Naive thymus-derived CD4-positive, alpha-beta T cell (primary cell): ENCODE measurements around the gene EREG. TPM values are rescaled to one million over a fixed set of nuclear protein-coding genes. Genes with fewer than 3 reads are reported as not detected.
"Not testable (repeated sequence)": the region's sequence is repeated elsewhere in the genome, so short reads cannot be mapped to it uniquely, and the experiment has no call there.

Experiments used
- ATAC-seq: fragments of 150-1000 bp; cut with Tn5 transposase; 2 replicates; pipeline ENCODE4 v1.10.0; 2021; ENCODE audit warnings: mild to moderate bottlenecking, moderate library complexity
- CTCF ChIA-PET: fragments of 350-600 bp; sonication (Branson Sonifier 250); formaldehyde crosslinking; loops from one replicate; lab custom pipeline; 2021; ENCODE audit warnings: antibody characterized with exemption; lab: Charles Lee
- POLR2A ChIA-PET: fragments of 350-600 bp; sonication (Branson Sonifier 250); formaldehyde crosslinking; loops from one replicate; lab custom pipeline; 2021; ENCODE audit warnings: antibody characterized with exemption, inconsistent platforms; lab: Charles Lee
- DNase-seq, 9 donors: peaks; one replicate each; pipeline versions ENCODE4 v3.0.0 to v3.0.0-alpha.2; 2020 to 2022; ENCODE audit warnings: mixed read lengths in 1 of 9
- H3K27ac ChIP-seq: one replicate; pipeline ENCODE4 v1.7.0; 2013; ENCODE audit warnings: mild to moderate bottlenecking, low read depth, low read length, moderate library complexity
- H3K27me3 ChIP-seq, 2 donors: one replicate each; pipeline ENCODE4 v1.7.0; 2013; ENCODE audit warnings: low read length in 2 of 2, mild to moderate bottlenecking in 2 of 2, moderate library complexity in 2 of 2; ENCODE audit not compliant: control insufficient read depth in 2 of 2, insufficient read depth in 2 of 2
- H3K36me3 ChIP-seq, 3 experiments: 1 replicate in 2 of 3; 2 replicates in 1 of 3; pipeline ENCODE4 v1.7.0; 2013; ENCODE audit warnings: low read length in 3 of 3, mild to moderate bottlenecking in 3 of 3, moderate library complexity in 1 of 3; ENCODE audit not compliant: insufficient read depth in 3 of 3, control insufficient read depth in 2 of 3
- H3K4me1 ChIP-seq, 2 donors: one replicate each; pipeline ENCODE4 v1.7.0; 2013; ENCODE audit warnings: low read length in 2 of 2, mild to moderate bottlenecking in 2 of 2, moderate library complexity in 1 of 2; ENCODE audit not compliant: control insufficient read depth in 2 of 2, insufficient read depth in 2 of 2
- H3K4me3 ChIP-seq: 2 replicates; pipeline ENCODE4 v1.7.0; 2013; ENCODE audit warnings: mild to moderate bottlenecking, low read length
- H3K9me3 ChIP-seq, 3 experiments: 1 replicate in 2 of 3; 2 replicates in 1 of 3; pipeline ENCODE4 v1.7.0; 2013; ENCODE audit warnings: low read length in 3 of 3; ENCODE audit not compliant: control insufficient read depth in 2 of 3
- H3K27ac Mint-ChIP-seq, 9 donors: one replicate each; pipeline ENCODE4 v1.8.0; 2020 to 2022; ENCODE audit warnings: mixed read lengths in 9 of 9, mild to moderate bottlenecking in 8 of 9, moderate library complexity in 5 of 9, inconsistent platforms in 2 of 9
- H3K27me3 Mint-ChIP-seq, 5 donors: one replicate each; pipeline ENCODE4 v1.8.0; 2021 to 2022; ENCODE audit warnings: mixed read lengths in 5 of 5, mild to moderate bottlenecking in 1 of 5
- H3K36me3 Mint-ChIP-seq, 5 donors: one replicate each; pipeline ENCODE4 v1.8.0; 2020 to 2022; ENCODE audit warnings: mixed read lengths in 5 of 5, mild to moderate bottlenecking in 3 of 5, inconsistent platforms in 1 of 5
- H3K4me1 Mint-ChIP-seq, 7 donors: one replicate each; pipeline ENCODE4 v1.8.0; 2020 to 2022; ENCODE audit warnings: mixed read lengths in 7 of 7, mild to moderate bottlenecking in 3 of 7, inconsistent platforms in 1 of 7
- H3K4me3 Mint-ChIP-seq, 10 donors: one replicate each; pipeline ENCODE4 v1.8.0; 2020 to 2022; ENCODE audit warnings: mild to moderate bottlenecking in 10 of 10, mixed read lengths in 10 of 10, moderate library complexity in 6 of 10, inconsistent platforms in 2 of 10
- H3K9me3 Mint-ChIP-seq, 11 donors: one replicate each; pipeline ENCODE4 v1.8.0; 2020 to 2022; ENCODE audit warnings: mixed read lengths in 11 of 11, mild to moderate bottlenecking in 4 of 11, inconsistent platforms in 1 of 11, moderate library complexity in 1 of 11
- intact Hi-C, 2 donors: fragments of 100-400 bp; cut with micrococcal nuclease; formaldehyde crosslinking; loops; one replicate each; pipeline ENCODE4 v1.15.1; 2023
- polyA plus RNA-seq, 2 donors: library from polyadenylated mRNA; unstranded; fragments of 300-500 nt; fragmentation: Illumina TruSeq; gene quantifications; one replicate each; pipeline ENCODE4 v1.2.3, GENCODE V29; 2021
- total RNA-seq, 6 experiments: library from RNA in 5 of 6; stranded (reverse) in 5 of 6; gene quantifications; 1 replicate in 5 of 6; 2 replicates in 1 of 6; pipeline ENCODE4 v1.2.3 and lab custom pipeline; 2021 to 2026

EREG gene
- total and polyA plus RNA-seq, 7 experiments from 2014 or later, result 10.3 to 37.7 TPM; not detected in 5

DNA sequence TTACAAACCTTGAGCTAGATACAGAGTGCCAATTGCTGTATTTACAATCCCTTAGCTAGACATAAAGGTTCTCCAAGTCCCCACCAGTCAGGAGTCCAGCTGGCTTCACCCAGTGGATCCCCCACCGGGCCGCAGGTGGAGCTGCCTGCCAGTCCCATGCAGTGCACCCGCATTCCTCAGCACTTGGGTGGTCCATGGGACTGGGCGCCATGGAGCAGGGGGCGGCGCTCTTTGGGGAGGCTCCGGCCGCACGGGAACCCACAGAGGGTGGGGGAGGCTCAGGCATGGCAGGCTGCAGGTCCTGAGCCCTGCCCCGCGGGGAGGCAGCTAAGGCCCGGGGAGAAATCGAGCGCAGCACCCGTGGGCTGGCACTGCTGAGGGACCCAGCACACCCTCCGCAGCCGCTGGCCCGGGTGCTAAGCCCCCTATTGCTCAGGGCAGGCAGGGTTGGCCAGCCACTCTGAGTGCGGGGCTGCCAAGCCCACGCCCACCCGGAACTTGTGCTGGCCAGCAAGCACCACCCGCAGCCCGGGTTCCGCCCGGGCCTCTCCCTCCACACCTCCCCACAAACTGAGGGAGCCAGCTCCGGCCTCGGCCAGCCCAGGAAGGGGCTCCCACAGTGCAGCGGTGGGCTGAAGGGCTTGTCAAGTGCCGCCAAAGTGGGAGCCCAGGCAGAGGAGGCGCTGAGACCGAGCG, 34.1 kb downstream of the EREG start:
- H3K36me3 Mint-ChIP-seq, H3K4me1 ChIP-seq, ATAC-seq, H3K4me3 ChIP-seq, H3K9me3 Mint-ChIP-seq, H3K9me3 ChIP-seq, H3K27ac ChIP-seq, H3K36me3 ChIP-seq, H3K27me3 Mint-ChIP-seq, H3K27me3 ChIP-seq: not testable (repeated sequence)
- intact Hi-C loops, result loop anchor here (1.0 to 5.0 kb wide), 6 partner anchors 22 to 1142 kb away; partner anchors contain the start of genes AREG (in 2 of the 2), ANKRD17 (in 1 of the 2), MTHFD2L (in 1 of the 2) and RCHY1 (in 1 of the 2)
- Mint-ChIP-seq H3K4me3 (peak overlapping the region in 9 of 10 donors; percentile 89 to 99 (median 97)), H3K4me1 (peaks cover 0 to 19% (median 11%) of the 10 kb centered on the region in 7 donors), H3K27ac (peak overlapping the region in 8 of 9 donors; percentile 93 to 99 (median 98))
- ChIA-PET POLR2A (interaction anchor here (0.6 to 2.0 kb wide), 8 partner anchors 21 to 1116 kb away, joined by 3 to 14 read pairs (median 4); partner anchors contain the start of genes AREG, RCHY1 and THAP6), CTCF (interaction anchor here (1.0 to 1.1 kb wide), 3 partner anchors 18 to 46 kb away, joined by 3 read pairs; partner anchors contain the start of gene AREG)
- DNase-seq, result peak in 1 of 9 donors; percentile 6

DNA sequence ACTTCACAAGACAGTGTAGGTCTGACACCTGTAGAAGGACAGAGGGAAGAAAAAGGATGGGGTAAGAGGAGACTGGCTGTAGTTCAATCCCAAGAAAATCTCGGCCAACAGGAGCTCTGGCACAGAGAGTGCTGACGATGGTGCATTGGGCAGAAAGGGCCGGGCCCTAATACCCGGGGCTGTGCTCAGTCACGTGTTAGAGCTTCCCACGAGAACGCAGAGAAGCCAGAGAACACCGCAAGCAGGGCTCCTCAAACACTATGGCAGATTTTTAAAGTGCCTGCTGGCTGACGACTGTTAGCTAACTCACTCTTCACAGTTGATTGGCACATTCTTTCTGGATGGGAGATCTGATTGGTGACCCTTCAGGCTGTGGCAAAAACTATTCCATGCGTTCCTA, 35.5 kb downstream of the EREG start:
- POLR2A ChIA-PET, result interaction anchor here (0.6 kb wide), 1 partner anchor 1336 kb away, joined by 3 read pairs; no protein-coding TSS in a partner anchor
- H3K36me3 Mint-ChIP-seq, result no peaks in the 10 kb centered on the region
- H3K27ac ChIP-seq, result no peak overlapping the region
- no peaks in the 10 kb centered on the region for H3K4me1 ChIP-seq
- H3K27me3 ChIP-seq, result no peaks in the 10 kb centered on the region
- peaks cover 0 to 7% (median 0%) of the 10 kb centered on the region in 5 donors for H3K27me3 Mint-ChIP-seq
- no peaks in the 10 kb centered on the region for H3K9me3 ChIP-seq
- no peak overlapping the region for H3K4me3 ChIP-seq
- H3K4me3 Mint-ChIP-seq, result no peak overlapping the region
- intact Hi-C loops, result no loop called here
- CTCF ChIA-PET, result interaction anchor here (0.7 to 1.1 kb wide), 2 partner anchors 20 to 43 kb away, joined by 3 read pairs; no protein-coding TSS in a partner anchor
- H3K27ac Mint-ChIP-seq, result peak overlapping the region in 2 of 9 donors; percentile 14 to 28
- no peaks in the 10 kb centered on the region for H3K36me3 ChIP-seq
- no peaks in the 10 kb centered on the region for H3K9me3 Mint-ChIP-seq
- ATAC-seq (no peak), DNase-seq (no peak)
- H3K4me1 Mint-ChIP-seq, result peaks cover 0 to 19% (median 11%) of the 10 kb centered on the region in 7 donors

- no peaks in the 10 kb centered on the region for H3K27me3 ChIP-seq
- Mint-ChIP-seq H3K27ac (no peak overlapping the region), H3K27me3 (peaks cover 0 to 7% (median 0%) of the 10 kb centered on the region in 5 donors), H3K4me1 (peaks cover 0 to 8% (median under 1%) of the 10 kb centered on the region in 7 donors), H3K36me3 (no peaks in the 10 kb centered on the region), H3K4me3 (no peak overlapping the region), H3K9me3 (no peaks in the 10 kb centered on the region)
- intact Hi-C loops, result no loop called here
- no peaks in the 10 kb centered on the region for H3K36me3 ChIP-seq
- DNase-seq (no peak), ATAC-seq (peak; percentile 38)
- POLR2A ChIA-PET, result interaction anchor here (0.6 kb wide), 1 partner anchor 42 kb away, joined by 4 read pairs; the partner anchor contains the start of gene AREG
- H3K27ac ChIP-seq, result no peak overlapping the region
- H3K4me1 ChIP-seq, result no peaks in the 10 kb centered on the region
- H3K9me3 ChIP-seq, result no peaks in the 10 kb centered on the region
- no peak overlapping the region for H3K4me3 ChIP-seq
- CTCF ChIA-PET, result no interaction called here
Measured at GRCh38 chr4:74402692-74403456, 37.9 kb downstream of the EREG start.

DNA sequence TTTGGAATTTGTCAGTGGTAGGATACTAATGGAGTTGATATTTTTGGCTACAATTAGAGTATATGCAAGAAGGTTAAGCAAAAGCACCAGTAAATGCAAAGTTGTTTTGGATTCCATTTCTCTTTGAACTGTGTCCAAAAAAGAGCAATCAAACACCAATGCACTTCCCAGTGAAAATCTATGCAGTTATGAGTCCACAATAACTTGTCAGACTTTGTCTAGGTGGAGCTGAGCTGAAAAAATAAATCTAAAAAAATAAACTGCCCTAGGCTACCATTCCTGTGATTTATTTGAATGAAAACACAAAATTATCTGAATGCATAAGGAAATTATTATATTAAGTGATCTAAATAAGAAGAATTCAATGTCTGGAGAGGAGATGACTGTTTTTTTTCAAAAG, 42.9 kb downstream of the EREG start:
- Histone ChIP-seq H3K9me3 (no peaks in the 10 kb centered on the region), H3K4me1 (no peaks in the 10 kb centered on the region), H3K4me3 (no peak overlapping the region), H3K36me3 (no peaks in the 10 kb centered on the region), H3K27ac (no peak overlapping the region), H3K27me3 (no peaks in the 10 kb centered on the region)
- no peak overlapping the region for H3K4me3 Mint-ChIP-seq
- ChIA-PET CTCF (no interaction called here), POLR2A (no interaction called here)
- intact Hi-C loops, result no loop called here
- no peaks in the 10 kb centered on the region for H3K9me3 Mint-ChIP-seq
- H3K27me3 Mint-ChIP-seq, result peaks cover 0 to 3% (median 0%) of the 10 kb centered on the region in 5 donors
- H3K27ac Mint-ChIP-seq, result no peak overlapping the region
- no peaks in the 10 kb centered on the region for H3K36me3 Mint-ChIP-seq
- ATAC-seq (no peak), DNase-seq (no peak)
- H3K4me1 Mint-ChIP-seq, result no peaks in the 10 kb centered on the region

DNA sequence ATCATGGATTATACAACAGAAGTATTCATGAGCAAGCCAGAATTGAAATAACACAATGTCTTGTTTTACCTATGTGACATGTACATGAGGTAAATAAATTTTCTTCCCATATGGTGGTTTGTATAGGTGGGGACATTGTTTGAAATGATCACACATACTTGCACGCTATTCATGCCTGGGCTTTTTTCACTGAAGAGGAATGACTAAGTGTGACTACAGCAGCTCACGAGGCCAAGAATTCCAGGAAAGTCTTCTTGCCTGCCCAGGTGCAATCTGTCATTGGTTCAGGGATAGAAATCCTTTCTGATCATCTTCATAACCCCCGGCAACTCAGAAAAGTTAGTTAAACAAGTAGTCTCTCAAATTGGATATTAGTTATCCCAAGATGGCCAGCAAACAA, 43.7 kb downstream of the EREG start:
- H3K27me3 Mint-ChIP-seq, result peaks cover 0 to 2% (median 0%) of the 10 kb centered on the region in 5 donors
- H3K27ac Mint-ChIP-seq, result no peak overlapping the region
- no peaks in the 10 kb centered on the region for H3K27me3 ChIP-seq
- H3K4me3 Mint-ChIP-seq, result no peak overlapping the region
- ChIA-PET POLR2A (no interaction called here), CTCF (no interaction called here)
- no peaks in the 10 kb centered on the region for H3K4me1 Mint-ChIP-seq
- ATAC-seq (no peak), DNase-seq (no peak)
- H3K36me3 ChIP-seq, result no peaks in the 10 kb centered on the region
- H3K9me3 ChIP-seq, result no peaks in the 10 kb centered on the region
- no peak overlapping the region for H3K27ac ChIP-seq
- H3K9me3 Mint-ChIP-seq, result no peaks in the 10 kb centered on the region
- no peaks in the 10 kb centered on the region for H3K36me3 Mint-ChIP-seq
- no peaks in the 10 kb centered on the region for H3K4me1 ChIP-seq
- no peak overlapping the region for H3K4me3 ChIP-seq
- intact Hi-C loops, result no loop called here

DNA sequence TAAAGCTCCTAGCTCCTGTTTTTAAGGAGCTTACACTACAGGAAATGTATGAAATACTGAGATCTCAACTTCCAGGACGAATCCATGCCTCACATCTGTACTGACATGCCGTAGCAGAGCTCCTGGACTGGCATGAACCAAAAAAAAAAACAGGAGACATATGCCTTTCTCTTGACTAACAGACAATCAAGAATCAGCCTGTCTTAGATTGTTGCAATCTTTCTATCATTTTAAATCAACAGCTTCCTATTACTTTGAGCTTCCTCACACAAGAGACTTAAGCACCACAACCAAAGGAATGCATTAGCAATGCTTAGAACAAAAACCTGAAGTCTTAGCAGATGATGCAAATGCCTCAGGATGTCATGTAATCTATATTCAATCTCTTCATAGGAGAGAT, 45.3 kb downstream of the EREG start:
- Mint-ChIP-seq H3K27me3 (peaks cover 0 to 8% (median 0%) of the 10 kb centered on the region in 5 donors), H3K36me3 (no peaks in the 10 kb centered on the region), H3K27ac (no peak overlapping the region), H3K9me3 (no peaks in the 10 kb centered on the region), H3K4me1 (no peaks in the 10 kb centered on the region), H3K4me3 (no peak overlapping the region)
- ChIA-PET CTCF (interaction anchor here (0.6 to 1.3 kb wide), 2 partner anchors 8 to 14 kb away, joined by 3 to 4 read pairs; no protein-coding TSS in a partner anchor), POLR2A (no interaction called here)
- H3K27me3 ChIP-seq, result no peaks in the 10 kb centered on the region
- no peak for ATAC-seq
- no peak overlapping the region for H3K27ac ChIP-seq
- no peak for DNase-seq
- H3K36me3 ChIP-seq, result no peaks in the 10 kb centered on the region
- H3K4me1 ChIP-seq, result no peaks in the 10 kb centered on the region
- intact Hi-C loops, result no loop called here
- no peaks in the 10 kb centered on the region for H3K9me3 ChIP-seq
- H3K4me3 ChIP-seq, result no peak overlapping the region
